Stimulated activated CD8-positive, alpha-beta memory T cell treated with anti-CD3 and anti-CD28 coated beads, Interleukin-4, amount 100 ng/mL, for 1 hour (primary cell): ENCODE results near the gene CLIC2.
"Not testable (repeated sequence)": the region's sequence is repeated elsewhere in the genome, so short reads cannot be mapped to it uniquely, and the experiment has no call there.

ENCODE experiments used
- DNase-seq, 2 donors: peaks; one replicate each; pipeline ENCODE4 v3.0.0-alpha.2; 2020; ENCODE audit warnings: low read depth in 2 of 2, low spot score in 1 of 2

CLIC2 gene

DNA sequence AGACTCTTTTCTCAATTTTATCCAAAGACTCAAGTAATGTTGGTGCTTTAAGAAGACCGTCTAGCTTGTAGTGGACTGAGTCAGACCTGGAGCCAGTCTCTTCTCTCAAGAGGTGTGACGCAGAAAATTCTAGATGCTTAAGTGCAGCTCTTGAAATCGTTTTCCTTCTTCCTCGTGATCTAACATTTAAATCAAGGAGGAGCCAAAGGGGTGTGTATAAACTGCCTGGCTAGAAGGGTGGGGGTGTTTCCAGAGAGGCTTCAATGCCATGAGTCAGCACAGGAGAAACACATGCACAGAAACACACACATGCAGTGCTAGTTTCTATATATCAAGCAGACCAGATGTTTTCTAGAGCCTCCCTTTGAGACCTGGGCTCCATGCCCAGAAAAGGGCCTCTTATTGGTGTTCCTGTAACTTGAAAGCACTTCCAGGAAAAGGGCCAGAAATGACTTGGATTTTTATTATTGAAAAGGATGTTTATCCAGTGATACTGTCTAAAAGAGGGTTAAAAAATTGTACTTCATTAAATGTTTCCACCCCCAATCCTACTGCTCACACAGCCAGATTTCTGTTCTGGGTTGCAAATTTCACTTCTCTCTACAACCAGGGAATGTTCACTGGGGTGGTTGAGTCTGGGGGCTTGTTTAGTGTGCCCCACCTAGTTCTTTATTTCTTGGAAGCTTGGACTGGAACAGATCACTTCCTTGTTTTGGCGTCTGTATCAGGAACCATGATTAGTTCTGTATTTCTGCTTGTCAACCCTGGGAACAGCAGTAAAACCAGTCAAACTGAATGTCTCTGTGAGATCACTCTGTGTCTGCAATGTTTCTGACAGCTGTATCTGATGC, at the start of gene CLIC2:
TSS of gene CLIC2 (minus strand) at position 129 of the 851 bp plus-strand sequence. CDS start 187 bp downstream, outside the sequence.
- DNase-seq: no peak

- DNase-seq: not testable (repeated sequence)
Observed at GRCh38 chrX:155382529-155382967, 48.1 kb upstream of the CLIC2 start.

- DNase-seq: not testable (repeated sequence)
Observed at GRCh38 chrX:155381843-155382528, 47.6 kb upstream of the CLIC2 start, which contains the start of gene F8A2. Gene F8A2, plus strand, starts transcription at chrX:155382095. Its CDS starts 20 bp downstream, at chrX:155382115.

- not testable (repeated sequence) for DNase-seq
Observed at GRCh38 chrX:155379802-155380201, 45.4 kb upstream of the CLIC2 start.

GRCh38 chrX:155373777-155374458, 39.5 kb upstream of the CLIC2 start:
- DNase-seq: not testable (repeated sequence)

- not testable (repeated sequence) for DNase-seq
Observed at GRCh38 chrX:155363712-155364111, 29.3 kb upstream of the CLIC2 start.

- DNase-seq: not testable (repeated sequence)
Observed at GRCh38 chrX:155349448-155349847, 15.0 kb upstream of the CLIC2 start.

- not testable (repeated sequence) for DNase-seq
Observed at GRCh38 chrX:155345689-155346088, 11.3 kb upstream of the CLIC2 start.

GRCh38 chrX:155335337-155335712, 911 bp upstream of the CLIC2 start:
- not testable (repeated sequence) for DNase-seq

DNA sequence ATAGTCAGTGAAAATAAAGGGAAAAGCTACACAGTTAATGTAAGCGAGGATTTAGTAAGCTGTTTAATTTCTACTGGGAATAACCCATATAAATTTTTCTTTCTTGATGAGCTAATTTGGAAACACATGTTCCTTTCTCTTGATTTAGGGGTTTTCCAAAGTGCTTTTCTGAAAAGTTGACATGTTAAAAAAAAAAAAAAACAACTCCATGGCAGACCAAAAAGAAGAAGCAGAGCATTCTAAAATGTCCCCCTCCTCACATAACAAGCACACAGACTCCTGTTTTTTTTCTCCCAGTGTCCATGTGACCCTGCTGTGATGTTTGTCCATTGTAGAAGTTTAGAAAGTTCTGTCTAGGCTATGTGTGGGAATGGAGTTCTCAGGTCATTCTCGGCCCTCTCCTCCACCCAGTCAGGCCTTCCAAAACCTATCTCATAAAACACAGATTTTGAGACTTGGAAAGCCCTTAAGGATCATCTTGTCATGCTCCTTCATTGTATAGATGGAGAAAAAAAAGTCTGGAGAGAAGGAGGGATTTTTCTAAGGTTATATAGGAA, 792 bp downstream of the CLIC2 start:
- no peak for DNase-seq

GRCh38 chrX:155330992-155331391, 3.4 kb downstream of the CLIC2 start:
- DNase-seq: no peak

DNA sequence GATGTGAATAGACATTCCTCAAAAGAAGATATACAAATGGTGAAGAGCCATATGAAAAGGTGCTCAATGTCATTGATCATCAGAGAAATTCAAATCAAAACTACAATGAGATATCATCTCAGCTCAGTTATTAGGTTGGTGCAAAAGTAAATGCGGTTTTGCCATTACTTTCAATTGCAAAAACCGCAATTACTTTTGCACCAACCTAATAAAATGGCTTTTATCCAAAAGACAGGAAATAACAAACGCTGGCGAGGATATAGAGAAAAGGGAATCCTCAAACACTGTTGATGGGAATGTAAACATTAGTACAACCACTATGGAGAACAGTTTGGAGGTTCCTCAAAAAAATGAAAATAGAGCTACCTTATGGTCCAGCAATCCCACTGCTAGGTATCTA, 5.1 kb downstream of the CLIC2 start:
- DNase-seq: no peak

- DNase-seq: no peak
Observed at GRCh38 chrX:155326610-155327009, 7.8 kb downstream of the CLIC2 start.

DNA sequence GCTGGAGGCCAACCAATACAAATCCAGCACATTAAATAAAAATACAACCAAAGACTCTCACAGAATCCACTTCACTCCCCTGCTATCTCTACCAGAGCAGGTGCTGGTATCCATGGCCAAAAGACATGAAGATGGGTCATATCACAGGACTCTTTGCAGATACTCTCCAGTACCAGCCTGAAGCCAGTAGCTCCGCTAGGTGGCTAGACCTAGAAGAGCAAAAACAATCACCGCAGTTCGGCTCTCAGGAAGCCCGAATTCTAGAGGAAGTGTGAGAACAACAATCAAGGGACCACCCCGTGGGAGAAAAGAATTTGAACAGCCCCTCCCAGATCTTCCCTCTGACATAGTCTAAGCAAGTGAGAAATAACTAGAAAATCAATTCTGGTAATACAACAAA, 20.2 kb downstream of the CLIC2 start:
- no peak for DNase-seq

GRCh38 chrX:155313766-155314165, 20.6 kb downstream of the CLIC2 start:
- no peak for DNase-seq

DNA sequence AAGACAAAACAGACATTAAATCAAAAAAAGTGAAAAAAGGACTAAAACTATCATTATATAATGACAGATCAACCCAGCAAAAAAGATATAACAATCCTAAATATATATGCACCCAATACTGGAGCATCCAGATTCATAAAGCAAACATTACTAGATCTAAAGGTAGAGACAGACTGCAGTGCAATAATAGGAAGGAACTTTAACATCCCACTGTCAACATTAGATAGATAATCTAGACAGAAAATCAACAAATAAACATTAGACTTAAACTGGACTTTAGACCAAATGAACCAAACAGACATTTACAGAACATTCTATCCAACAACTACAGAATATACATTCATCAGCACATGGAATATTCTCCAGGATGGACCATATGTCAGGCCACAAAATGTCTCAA, 40.6 kb downstream of the CLIC2 start:
- no peak for DNase-seq

DNA sequence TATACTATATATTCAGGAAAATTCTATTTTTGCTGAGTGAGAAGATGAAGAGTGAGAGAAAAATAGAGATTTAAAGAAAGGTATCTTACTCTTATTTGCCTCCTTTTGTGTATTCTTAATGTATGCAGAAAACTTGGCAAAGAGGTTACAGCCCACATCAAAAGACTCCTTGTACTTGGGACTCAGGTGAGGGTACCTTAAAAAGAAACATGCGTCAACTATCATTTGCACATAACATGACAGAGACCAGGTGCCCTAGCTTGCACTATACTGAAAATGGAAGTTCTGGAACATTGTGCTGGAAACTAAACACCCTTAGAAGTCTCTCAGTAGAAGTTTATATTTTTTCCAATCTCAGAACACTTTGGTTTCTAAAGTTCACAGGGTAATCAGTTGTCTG, 54.5 kb downstream of the CLIC2 start:
- no peak for DNase-seq

DNA sequence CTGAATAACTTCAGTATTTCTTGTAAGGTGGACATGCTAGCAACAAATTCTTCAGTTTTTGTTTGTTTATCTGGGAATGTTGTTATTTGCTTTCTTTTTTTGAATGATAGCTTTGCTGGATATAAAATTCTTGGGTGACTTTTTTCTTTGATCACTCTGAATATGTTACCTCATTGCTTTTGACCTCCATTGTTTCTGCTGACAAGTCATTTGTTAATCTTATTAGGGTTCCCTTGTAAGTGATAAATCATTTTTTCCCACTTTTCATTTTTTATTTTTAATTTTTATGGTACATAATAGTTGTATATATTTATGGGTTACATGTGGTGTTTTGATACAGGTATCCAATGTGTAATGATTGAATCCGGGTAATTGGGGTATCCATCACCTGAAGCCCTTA, 63.4 kb downstream of the CLIC2 start:
- no peak for DNase-seq

DNA sequence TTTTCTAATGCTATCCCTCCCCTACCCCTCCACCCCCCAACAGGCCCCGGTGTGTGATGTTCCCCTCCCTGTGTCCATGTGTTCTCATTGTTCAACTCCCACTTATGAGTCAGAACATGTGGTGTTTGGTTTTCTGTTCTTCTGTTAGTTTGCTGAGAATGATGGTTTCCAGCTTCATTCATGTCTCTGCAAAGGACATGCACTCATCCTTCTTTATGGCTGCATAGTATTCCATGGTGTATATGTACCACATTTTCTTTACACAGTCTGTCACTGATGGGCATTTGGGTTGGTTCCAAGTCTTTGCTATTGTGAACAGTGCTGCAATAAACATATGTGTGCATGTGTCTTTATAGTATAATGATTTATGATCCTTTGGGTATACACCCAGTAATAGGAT, 66.4 kb downstream of the CLIC2 start:
- DNase-seq: not testable (repeated sequence)

DNA sequence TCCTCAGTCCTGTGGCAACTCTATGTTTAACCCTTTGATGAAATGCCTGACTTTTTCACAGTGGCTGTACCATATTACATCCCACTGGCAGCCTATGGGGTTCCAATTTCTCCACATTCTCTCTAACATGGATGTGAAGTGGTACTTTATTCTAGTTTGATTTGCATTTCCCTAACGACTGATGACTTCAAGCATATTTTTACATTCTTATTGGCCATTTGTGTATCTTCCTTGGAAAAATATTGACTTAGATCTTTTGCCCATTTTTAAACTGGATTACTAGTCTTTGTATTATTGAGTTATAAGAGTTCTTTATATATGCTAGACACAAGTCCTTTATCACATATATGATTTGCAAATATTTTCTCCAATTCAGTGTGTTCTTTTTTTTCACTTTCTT, 68.0 kb downstream of the CLIC2 start:
- DNase-seq: no peak
